ENCODE data around the gene ATR.
"Not testable (repeated sequence)": the region's sequence is repeated elsewhere in the genome, so short reads cannot be mapped to it uniquely, and the experiment has no call there.

The ATR gene

GRCh38 chr3:142592268-142592667, 13.7 kb upstream of the ATR start:
- DNase-seq = not testable (repeated sequence)

GRCh38 chr3:142588703-142589102, 10.2 kb upstream of the ATR start:
- no peak for DNase-seq

- no peak for DNase-seq
Observed at GRCh38 chr3:142586803-142587406, 8.4 kb upstream of the ATR start.

GRCh38 chr3:142581070-142581469, 2.5 kb upstream of the ATR start:
- not testable (repeated sequence) for DNase-seq

GRCh38 chr3:142580061-142580423, 1.5 kb upstream of the ATR start:
- DNase-seq = no peak

GRCh38 chr3:142577696-142578328, 721 bp downstream of the ATR start:
- no peak for DNase-seq

- DNase-seq = no peak
Observed at GRCh38 chr3:142576792-142577191, 1.7 kb downstream of the ATR start.

- DNase-seq = no peak
Observed at GRCh38 chr3:142574665-142575064, 3.9 kb downstream of the ATR start.

- DNase-seq = not testable (repeated sequence)
Observed at GRCh38 chr3:142574223-142574622, 4.3 kb downstream of the ATR start.

GRCh38 chr3:142569422-142569821, 9.1 kb downstream of the ATR start:
- not testable (repeated sequence) for DNase-seq

- no peak for DNase-seq
Observed at GRCh38 chr3:142568393-142569017, 10.0 kb downstream of the ATR start.

- no peak for DNase-seq
Observed at GRCh38 chr3:142566096-142566495, 12.4 kb downstream of the ATR start.

- DNase-seq = no peak
Observed at GRCh38 chr3:142563496-142563997, 15.0 kb downstream of the ATR start.

GRCh38 chr3:142560118-142560517, 18.4 kb downstream of the ATR start:
- no peak for DNase-seq

- DNase-seq = no peak
Observed at GRCh38 chr3:142553741-142554140, 24.8 kb downstream of the ATR start.

GRCh38 chr3:142552579-142552978, 26.0 kb downstream of the ATR start:
- not testable (repeated sequence) for DNase-seq

GRCh38 chr3:142549986-142550385, 28.5 kb downstream of the ATR start:
- DNase-seq = no peak

- DNase-seq = no peak
Observed at GRCh38 chr3:142543307-142543706, 35.2 kb downstream of the ATR start.

- no peak for DNase-seq
Observed at GRCh38 chr3:142542054-142542453, 36.5 kb downstream of the ATR start.

- no peak for DNase-seq
Observed at GRCh38 chr3:142536519-142536918, 42.0 kb downstream of the ATR start.

- no peak for DNase-seq
Observed at GRCh38 chr3:142534543-142534942, 44.0 kb downstream of the ATR start.

GRCh38 chr3:142530296-142530695, 48.2 kb downstream of the ATR start:
- no peak for DNase-seq

GRCh38 chr3:142523921-142524566, 54.5 kb downstream of the ATR start:
- DNase-seq = no peak

GRCh38 chr3:142509079-142509478, 69.5 kb downstream of the ATR start:
- DNase-seq = no peak

Measured in activated gamma-delta T cell treated with Interleukin-2 at 50 U/mL for 16 hours (primary cell).